ENCODE results near the gene CFAP20DC.
"Not testable (repeated sequence)": the region's sequence is repeated elsewhere in the genome, so short reads cannot be mapped to it uniquely, and the experiment has no call there.

CFAP20DC gene

DNA sequence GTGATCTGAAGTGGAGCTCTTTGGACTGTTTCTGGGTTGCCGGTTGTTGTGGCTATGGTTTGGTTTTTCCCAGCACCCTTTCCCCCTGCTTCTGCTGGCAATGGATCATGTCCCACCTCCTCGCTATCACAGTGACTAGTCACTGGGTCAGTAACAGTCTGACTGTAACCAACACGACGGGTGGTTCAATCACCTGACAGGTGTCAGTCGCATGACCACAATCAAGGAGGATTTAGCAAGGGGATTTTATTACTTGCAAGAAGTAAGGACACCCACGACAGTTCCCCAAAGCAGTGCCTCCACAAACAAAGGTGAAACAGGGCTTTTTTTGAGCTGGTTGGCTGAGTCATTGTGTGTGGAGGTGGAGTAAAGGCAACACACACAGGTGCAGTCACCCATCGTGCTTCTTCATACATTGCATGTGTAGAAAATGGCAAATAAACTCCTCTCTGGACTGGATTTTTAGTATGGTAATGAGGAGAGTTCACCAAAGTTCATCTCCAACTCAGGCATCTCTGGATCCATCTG, 324.4 kb downstream of the CFAP20DC start:
- DNase-seq, result no peak

DNA sequence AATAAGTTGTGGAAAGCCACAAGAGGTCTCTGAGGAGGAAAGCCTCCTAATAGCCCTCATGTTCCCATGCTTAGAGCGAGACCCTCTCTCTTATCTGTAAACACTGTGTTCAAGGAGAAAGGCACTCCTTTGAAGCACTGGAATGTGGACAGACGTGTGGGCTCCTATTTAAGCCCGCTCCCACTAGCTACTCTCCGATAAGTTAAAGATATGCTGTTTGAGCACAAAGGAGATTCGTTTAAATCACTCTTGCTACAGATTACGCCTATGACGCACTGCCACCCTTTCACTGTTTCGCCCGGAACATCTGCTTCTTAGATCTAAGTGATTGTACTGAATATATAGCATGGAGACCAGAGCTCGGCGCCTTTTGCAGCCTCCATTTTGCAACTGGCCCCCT, 325.5 kb downstream of the CFAP20DC start:
- no peak for DNase-seq

DNA sequence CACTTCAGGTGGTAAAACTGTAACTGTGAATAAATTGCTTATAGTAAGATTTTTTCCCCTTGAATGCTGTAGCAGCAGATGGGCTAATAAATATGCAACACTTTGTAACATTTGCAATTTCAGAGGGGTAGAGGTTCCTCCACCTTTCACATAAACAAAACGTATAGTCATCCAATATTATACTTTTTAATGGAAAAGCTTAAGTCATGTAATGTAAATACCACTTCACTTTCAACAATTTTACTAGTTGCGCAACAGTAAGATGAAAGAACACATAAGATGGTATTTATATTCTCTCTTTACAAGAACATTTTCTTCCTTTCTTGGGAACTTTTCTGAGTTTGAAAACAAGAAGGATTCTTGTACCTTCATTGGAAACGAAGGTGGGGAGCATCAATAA, 326.7 kb downstream of the CFAP20DC start:
- DNase-seq, result no peak

DNA sequence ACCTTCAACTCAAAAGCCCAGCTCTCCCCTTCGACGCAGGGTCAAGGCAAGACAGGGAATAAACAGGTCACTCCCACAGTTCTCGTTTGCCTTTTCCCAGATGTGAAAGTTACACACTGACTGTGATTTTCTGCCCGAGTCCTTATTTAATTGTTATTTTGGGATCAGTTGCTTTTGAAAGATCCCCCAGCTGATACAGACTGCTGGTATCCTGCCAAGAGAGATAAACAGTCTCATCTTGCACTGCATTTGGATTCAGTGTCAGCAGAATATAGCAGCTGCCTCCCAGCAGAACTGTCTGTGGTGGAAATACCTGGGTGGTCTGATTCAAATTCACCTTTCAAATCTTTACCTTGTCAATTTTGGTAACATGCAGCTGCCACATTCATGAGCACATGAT, 327.3 kb downstream of the CFAP20DC start:
- DNase-seq, result no peak

DNA sequence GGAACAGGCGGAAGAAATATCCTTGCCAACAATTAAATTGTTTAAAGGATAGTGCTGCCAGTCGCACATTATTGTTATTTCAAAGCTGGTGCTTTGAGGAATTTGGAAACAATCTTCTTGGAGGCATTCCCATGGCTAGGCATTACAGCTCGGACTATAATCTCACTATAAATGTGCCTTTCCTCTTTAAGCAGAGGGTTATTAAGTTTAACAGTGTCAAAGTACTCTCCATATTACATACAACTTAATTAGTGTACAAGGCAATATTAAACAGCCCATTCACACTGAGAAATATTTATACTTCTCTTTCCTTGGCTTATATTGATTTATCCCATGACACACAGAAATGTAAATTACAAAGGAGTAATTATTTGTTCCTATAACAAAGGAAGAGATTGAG, 329.3 kb downstream of the CFAP20DC start:
- DNase-seq, result no peak

DNA sequence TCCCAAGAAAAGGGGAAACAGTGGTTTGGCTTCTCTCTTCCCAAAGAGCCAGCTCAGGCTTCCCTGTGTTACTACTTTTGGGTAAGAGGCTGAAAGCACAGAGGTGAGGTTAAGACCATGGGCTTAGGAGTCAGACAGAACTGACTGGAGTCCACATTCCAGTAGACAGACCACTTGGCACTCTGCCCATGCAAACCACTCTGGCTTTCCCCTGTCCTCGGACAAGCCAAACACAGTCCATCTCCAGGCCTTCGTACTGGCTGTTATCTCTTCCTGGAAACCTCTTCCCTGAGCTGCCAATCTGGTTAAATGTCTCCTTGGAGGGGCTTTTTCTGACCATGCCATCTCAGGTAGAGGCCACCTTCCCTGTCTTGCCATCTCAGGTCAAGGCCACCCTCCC, 330.1 kb downstream of the CFAP20DC start:
- no peak for DNase-seq

DNA sequence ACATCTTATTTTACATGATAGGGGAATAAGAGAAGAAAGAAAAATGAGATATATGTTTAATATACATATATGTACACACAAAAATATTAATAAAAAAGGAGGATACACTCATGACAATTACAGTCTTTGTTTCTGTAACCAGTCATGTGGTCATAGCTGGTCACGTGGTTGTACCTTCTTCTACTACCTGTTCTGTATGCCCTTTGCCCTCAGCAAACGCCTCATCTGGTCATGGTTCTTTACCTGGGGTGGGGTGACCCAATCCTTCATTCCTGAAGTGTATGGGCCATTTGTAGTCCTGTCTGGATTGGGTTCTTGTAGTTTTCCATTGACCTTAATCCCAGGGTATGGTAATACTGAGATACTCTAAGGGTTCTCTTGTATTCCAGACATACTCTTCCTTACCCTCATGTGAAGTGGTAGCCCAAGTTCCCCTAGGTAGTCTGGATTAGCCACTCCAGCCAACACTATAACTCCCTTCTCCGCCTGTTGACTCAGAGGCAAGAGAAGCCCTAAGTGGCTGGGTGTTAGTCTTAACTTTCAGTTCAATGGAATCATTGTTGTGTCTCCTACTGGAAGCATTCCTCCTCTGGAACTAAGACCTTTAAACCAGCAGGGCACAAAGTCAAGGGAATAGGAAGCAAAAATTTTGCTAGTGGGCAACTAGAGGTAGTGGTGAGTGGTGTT, 336.0 kb downstream of the CFAP20DC start:
- no peak for DNase-seq

DNA sequence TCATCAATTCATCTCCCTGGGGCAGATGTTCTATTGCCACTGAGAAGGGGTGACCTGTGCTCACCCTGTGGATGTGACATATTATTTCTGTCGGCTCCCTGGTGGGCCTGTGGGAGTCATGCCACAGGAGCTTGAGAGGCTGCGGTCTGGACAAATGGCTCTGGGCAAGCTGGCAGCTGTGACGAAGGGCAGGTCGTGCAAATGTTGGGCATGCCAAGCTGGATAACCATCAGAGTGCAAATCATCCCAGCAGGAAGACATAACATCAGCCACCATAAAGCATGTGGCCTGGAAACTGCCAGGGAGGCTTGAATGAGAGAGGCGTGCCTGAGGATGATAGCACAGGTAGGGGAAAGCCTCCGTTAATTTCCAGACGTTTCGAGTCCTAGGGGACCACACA, 338.0 kb downstream of the CFAP20DC start:
- DNase-seq, result no peak

DNA sequence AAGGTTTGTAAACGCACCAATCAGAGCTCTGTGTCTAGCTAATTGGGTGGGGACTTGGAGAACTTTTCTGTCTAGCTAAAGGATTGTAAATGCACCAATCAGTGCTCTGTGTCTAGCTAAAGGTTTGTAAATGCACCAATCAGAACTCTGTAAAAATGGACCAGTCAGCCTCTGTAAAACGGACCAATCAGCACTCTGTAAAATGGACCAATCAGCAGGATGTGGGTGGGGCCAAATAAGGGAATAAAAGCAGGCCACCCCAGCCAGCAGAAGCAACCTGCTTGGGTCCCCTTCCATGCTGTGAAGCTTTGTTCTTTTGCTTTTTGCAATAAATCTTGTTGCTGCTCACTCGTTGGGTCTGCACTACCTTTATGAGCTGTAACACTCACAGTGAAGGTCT, 340.8 kb downstream of the CFAP20DC start:
- DNase-seq, result not testable (repeated sequence)

DNA sequence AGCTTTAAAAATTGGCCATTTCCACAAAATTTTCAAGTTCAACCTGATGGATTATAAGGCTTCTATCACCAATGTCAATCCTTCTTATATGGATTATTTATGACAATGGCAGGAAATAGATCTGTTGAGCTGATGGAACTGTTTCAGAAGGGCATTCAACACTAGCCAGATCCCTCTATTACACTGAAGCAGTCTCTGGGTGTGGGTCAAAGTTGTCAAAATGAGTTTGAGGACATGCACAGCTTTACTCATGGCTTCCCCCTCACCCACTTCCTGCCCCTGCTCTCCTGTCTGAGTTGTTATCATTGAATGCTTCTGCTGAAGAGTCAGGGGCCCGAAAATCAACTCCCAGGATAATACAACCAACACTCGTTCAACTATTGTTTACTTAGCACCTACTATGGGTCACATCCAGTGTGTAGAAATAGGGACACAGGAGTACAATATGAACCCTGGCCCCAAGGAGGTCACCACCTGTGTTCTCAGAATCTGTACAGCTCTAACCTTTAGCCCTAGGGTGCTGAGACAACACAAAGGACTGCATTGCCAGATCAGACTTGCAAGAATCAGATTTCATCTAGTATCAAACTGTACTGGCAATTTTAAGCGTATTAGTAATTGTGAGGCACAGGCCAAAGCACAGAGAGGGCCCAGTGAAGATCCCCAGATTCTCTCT, 341.6 kb downstream of the CFAP20DC start:
- DNase-seq, result no peak

DNA sequence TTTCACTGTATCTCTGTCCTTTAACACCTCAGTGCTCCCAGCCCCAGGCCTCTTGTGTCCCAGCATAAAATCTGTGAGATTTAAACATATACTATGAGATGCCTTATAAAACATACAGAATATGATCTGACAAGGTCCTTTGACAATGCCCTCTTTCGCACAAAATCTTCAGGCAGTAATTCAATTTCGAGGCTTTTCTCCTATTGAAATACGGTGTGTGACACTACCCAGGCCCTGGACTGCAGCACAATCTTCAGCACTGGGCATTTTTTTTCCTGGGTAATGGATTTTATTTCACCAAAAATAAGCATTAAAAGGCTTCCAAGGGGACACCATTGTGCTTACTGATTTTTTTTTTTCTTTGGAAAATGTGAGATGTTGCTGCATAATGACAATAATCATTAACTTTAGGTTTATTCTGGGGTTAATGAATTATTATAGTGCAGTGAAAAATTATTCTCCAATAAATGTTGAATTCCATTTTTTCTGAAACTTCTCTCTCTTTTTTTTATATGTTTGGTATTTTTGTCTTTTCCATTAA, 342.4 kb downstream of the CFAP20DC start:
- no peak for DNase-seq

DNA sequence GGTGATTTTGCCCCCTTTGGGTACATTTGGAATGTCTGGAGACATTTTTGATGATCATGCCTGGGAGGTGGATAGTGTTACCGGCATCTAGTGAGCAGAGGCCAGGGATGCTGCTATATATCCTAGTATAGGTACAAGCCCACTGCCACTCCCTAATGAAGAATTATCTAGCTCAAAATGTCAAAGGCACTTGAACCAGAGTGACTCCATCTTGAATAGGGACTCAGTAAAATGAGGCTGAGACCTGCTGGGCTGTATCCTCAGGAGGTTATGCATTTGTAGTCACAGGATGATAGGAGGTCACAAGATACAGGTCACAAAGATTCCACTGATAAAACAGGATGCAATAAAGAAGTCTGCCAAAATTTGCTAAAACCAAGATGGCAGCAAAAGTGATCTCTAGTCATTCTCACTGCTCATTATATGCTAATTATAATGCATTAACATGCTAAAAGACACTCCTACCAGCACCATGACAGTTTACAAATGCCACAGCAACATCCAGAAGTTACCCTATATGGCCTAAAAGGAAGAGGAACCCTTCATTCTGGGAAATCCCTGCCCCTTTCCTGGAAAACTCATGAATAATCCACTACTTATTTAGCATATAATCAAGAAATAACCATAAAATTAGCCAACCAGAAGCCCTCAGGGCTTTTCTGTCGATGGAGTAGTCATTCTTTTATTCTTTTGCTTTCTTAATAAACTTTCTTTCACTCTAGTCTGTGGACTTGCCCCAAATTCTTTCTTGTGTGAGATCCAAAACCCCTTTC, 343.2 kb downstream of the CFAP20DC start:
- DNase-seq, result no peak

DNA sequence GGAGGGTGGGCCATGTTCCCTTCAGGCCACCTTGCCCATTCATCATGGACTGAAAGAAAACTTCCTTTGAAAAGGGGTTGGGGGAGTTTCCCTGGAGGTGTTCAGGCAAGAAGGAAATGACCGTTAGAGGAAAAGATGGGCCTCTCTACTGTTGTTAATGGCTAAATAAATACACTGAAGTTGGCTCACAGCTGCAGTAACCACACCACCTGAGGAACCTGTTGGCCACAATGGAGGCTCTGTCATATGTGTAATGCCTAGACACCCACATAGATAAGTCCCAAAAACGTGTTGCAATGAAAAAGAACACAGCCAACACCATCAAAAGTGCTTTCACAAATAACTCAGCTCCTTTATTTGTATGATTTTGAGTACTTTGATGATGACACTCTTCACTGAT, 345.1 kb downstream of the CFAP20DC start:
- DNase-seq, result no peak

DNA sequence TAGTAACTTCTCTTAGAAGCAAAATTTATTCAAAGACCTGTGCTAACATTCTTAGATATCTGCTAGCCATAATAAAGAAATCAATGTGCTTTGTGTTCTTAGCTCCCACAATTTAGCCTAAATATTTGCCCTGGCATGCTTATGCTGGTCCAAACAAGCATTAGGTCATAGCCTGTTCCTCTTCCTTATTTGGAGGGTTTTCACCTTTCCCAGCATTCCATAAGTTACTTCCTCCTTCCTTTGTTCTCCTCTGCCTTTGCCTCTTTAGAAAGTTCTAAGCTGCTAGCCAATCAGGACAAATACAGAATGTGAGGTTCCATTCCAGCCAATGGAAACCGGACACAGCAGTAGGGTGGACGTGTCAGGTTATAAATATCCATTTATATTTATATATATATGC, 345.5 kb downstream of the CFAP20DC start:
- DNase-seq, result not testable (repeated sequence)

DNA sequence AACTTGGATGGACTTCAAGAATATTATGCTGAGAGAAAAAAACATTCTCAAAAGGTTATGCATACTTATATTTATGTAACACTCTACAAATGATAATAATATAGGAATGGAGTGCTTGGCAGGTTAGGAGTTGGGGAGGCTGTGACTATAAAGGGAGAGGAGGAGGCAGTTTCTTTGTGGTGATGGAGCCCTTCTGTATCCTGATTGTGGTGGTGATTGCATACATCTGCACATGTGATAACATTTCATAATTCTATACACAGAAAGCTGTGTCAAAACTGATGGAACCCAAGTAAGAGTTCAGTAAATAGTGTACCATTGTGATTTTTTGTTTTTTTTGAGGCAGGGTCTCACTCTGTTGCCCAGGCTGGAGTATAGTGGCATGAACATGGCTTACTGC, 351.6 kb downstream of the CFAP20DC start:
- DNase-seq, result no peak

DNA sequence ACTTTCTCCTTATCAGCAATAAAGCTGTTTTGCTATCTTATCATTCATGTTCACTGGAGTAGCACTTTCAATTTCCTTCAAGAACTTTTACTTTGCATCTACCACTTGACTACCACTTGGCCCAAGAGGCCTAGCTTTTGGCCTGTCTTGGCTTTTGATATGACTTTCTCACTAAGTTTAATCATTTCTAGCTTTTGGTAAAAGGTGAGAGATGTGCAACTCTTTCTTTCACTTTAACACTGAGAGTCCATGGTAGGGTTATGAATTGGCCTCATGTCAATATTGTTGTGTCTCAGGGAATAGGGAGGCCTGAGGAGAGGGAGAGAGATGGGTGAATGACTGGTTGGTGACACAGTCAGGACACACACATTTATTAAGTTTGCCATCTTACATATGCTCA, 352.3 kb downstream of the CFAP20DC start:
- DNase-seq, result no peak

DNA sequence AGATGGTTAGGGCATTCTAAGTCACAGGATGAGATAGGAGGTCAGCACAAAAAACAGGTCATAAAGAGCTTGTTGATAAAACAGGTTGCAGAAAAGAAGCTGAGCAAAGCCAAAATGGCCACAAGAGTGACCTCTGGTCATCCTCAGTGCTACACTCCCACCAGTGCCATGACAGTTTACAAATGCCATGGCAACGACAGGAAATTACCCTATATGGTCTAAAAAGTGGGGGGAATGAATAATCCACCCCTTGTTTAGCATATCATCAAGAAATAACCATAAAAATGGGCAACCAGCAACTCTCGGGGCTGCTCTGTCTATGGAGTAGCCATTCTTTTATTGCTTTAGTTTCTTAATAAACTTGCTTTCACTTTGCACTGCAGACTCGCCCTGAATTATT, 353.0 kb downstream of the CFAP20DC start:
- DNase-seq, result not testable (repeated sequence)

DNA sequence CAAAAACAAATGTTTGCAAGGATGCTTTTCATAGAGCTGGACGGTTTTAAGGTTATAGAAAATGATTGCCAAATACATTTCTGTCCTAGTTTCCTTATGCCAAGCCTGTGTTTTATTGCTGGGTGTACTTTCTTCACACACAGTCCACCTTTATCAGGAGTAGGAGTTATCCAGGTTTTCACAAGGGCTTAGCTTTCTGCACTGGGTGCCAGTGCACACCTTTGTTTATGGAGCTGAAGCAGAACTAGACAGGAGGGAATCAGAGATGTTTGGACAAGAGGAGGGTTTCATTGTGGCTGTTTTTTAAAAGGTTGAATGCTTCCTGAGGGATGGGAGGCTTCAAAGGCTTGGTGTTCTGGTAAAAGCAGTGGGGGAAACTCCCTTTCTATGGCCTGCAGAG, 353.7 kb downstream of the CFAP20DC start:
- DNase-seq, result no peak

DNA sequence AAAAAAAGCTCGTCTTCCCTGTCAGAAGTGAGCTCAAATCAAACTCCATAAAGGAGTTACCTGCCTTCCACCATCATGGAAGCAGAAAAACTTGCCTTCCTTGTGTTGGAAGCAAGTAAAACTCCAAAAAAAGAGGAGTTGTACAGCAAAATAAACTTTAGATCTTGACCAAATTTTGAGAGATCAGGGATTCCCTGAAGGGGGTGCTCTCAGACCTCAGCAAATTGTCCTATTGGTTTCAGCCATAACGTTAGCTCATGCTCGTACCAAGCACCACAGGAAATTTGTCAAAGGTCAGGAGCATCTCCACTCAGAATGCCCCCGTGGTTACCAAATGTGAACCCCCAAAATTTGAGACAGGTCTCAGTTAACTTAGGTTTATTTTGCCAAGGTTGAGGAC, 354.5 kb downstream of the CFAP20DC start:
- DNase-seq, result not testable (repeated sequence)

DNA sequence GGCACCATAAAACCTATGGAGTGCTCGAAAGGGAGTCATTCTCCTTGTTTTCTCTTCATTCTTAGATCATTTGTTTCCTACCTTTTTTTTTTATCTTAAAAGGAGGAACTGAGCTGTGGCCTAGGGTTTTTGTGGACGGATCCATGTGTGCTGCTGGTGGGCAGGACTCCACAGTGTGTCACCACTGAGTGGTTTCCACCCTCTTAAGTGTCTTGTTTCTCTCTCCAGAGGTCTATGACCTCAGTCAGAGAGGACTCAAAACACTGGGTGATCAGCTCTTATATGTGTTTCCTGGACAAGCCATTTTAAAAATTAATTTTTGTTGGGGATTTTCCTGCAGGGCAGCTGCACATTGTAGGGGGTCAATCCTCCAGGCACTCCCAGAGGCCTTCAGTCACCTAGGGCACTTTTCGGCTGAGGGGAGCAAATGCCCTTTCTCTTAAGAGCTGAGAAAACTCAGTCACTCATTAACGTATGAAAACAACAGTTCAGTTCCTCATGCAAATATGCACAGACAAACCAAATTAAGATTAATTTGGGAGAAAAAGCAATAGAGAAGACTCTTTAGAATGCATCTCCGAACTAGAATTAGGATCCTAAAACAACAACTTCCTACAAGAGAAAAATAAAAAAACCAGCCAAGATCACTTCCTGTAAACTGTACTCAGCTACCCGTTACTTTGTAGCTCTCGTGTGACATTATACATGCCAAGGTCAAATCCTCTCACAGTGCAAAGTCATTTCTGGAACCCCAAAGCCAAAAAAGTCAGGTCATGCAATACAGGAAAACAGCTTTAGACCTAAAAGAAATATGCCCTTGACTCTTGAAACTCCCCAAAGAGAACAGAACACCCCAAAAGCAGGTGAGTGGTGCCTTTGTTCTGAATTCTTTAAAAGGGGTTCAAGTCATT, 355.6 kb downstream of the CFAP20DC start:
- DNase-seq, result no peak

DNA sequence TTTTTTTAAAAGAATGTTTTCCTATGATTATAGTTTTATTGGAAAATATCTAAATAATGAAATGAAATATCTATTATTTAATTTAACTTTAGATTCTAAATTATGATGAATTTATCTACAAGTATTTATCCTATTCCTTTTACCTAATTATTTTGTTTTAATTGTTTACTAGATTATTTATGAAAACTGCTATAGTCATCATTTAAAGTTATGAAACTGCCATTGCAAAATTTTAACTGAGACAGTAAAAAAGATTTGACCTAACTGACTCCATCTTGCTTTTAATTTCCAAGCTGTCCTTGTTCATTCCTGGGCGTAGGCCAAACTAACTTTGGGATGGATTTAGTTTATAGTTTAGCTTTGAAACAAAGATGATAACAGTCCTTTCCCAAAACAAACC, 357.3 kb downstream of the CFAP20DC start:
- DNase-seq, result no peak
